Stimulated activated CD8-positive, alpha-beta memory T cell treated with anti-CD3 and anti-CD28 coated beads, Interleukin-12 subunit alpha, Interleukin-12 subunit beta, amount 100 ng/mL, for 1 hour (primary cell): ENCODE data around the gene LIN37.
"Not testable (repeated sequence)": the region's sequence is repeated elsewhere in the genome, so short reads cannot be mapped to it uniquely, and the experiment has no call there.

ENCODE experiments used
- DNase-seq: peaks from one replicate; pipeline ENCODE4 v3.0.0-alpha.2; 2020; ENCODE audit warnings: low read depth

Gene LIN37

DNA sequence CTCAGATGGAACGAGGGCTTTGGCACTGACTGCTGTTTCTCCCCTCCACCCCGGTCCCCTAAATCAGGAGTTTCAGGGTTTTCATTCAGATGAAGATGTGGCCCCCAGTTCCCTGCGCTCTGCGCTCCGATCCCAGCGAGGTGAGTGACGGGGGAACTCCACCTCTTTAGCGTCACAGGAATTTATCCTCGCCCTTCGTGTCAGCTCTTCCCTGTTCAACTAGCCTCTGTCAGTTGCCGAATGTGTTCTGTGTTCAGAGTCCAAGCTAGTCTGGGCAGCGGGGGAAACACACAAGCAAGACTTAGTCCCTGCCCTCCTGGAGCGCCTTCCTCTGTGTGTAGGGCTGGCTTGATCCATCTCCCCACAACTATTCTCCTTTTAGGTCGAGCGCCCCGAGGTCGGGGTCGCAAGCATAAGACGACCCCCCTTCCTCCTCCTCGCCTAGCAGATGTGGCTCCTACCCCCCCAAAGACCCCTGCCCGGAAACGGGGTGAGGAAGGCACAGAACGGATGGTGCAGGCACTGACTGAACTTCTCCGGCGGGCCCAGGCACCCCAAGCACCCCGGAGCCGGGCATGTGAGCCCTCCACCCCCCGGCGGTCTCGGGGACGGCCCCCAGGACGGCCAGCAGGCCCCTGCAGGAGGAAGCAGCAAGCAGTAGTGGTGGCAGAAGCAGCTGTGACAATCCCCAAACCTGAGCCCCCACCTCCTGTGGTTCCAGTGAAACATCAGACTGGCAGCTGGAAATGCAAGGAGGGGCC is 28.8 kb upstream of the LIN37 start:
- DNase-seq: no peak

DNA sequence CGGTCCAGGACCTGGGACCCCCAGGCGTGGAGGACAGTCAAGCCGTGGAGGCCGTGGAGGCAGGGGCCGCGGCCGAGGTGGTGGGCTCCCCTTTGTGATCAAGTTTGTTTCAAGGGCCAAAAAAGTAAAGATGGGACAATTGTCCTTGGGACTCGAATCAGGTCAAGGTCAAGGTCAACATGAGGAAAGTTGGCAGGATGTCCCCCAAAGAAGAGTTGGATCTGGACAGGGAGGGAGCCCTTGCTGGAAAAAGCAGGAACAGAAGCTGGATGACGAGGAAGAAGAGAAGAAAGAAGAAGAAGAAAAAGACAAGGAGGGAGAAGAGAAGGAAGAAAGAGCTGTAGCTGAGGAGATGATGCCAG is 28.2 kb upstream of the LIN37 start:
- DNase-seq: no peak

DNA sequence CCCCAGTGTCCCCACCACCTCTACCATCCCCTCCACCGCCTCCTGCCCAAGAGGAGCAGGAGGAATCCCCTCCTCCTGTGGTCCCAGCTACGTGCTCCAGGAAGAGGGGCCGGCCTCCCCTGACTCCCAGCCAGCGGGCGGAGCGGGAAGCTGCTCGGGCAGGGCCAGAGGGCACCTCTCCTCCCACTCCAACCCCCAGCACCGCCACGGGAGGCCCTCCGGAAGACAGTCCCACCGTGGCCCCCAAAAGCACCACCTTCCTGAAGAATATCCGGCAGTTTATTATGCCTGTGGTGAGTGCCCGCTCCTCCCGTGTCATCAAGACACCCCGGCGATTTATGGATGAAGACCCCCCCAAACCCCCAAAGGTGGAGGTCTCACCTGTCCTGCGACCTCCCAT is 27.7 kb upstream of the LIN37 start:
- no peak for DNase-seq

DNA sequence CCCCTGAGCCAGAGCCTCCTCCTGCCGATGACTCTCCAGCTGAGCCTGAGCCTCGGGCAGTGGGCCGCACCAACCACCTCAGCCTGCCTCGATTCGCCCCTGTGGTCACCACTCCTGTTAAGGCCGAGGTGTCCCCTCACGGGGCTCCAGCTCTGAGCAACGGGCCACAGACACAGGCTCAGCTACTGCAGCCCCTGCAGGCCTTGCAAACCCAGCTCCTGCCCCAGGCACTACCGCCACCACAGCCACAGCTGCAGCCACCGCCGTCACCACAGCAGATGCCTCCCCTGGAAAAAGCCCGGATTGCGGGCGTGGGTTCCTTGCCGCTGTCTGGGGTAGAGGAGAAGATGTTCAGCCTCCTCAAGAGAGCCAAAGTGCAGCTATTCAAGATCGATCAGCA is 27.0 kb upstream of the LIN37 start:
- no peak for DNase-seq

DNA sequence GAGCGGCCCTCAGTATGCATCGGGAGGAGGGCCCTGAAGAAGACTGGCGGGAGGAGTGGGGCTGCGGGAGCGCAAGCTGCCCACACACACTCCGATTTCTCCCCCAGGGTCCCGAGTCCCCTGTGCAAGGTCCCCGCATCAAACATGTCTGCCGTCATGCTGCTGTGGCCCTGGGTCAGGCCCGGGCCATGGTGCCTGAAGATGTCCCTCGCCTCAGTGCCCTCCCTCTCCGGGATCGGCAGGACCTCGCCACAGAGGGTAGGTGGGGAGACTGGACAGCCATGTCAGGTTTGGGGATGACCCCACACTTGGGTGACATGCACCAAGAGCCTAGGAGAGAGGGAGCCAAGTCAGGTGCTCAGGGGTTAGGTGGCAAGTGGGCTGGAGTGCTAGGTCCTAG is 25.9 kb upstream of the LIN37 start:
- DNase-seq: no peak

DNA sequence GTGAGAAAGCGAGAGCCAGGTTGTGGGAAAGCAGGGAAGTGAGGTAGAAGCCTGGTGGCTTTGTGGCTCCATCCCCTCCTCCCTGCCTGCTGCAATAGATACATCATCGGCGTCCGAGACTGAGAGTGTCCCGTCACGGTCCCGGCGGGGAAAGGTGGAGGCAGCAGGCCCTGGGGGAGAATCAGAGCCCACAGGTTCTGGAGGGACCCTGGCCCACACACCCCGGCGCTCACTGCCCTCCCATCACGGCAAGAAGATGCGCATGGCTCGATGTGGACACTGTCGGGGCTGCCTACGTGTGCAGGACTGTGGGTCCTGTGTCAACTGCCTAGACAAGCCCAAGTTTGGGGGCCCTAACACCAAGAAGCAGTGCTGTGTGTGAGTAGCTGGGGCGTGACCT is 25.5 kb upstream of the LIN37 start:
- no peak for DNase-seq

DNA sequence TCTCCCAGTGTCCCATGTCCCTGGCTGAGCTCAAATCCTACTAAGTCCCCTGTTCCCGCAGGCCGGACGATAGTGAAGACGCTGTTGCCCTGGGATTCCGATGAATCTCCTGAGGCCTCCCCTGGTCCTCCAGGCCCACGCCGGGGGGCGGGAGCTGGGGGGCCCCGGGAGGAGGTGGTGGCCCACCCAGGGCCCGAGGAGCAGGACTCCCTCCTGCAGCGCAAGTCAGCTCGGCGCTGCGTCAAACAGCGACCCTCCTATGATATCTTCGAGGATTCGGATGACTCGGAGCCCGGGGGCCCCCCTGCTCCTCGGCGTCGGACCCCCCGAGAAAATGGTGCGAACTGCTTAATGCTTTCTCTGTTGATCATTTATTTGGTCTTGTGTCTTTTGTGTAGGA is 24.7 kb upstream of the LIN37 start:
- DNase-seq: no peak

DNA sequence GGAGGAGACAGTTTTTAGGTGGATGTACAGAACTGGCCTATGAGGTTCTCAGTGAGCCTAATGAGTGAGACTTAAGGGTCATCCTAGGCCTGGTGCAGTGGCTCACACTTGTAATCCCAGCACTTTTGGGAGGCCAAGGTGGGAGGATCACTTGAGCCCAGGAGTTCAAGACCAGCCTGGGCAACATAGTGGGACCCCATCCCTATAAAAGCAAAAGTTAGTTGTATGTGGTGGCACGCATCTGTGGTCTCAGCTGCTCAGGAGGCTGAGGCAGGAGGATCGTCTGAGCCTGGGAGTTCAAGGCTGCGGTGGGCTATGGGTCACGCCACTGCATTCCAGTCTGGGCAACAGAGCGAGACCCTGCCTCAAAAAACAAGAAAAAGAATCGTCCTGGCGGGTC is 24.2 kb upstream of the LIN37 start:
- not testable (repeated sequence) for DNase-seq

DNA sequence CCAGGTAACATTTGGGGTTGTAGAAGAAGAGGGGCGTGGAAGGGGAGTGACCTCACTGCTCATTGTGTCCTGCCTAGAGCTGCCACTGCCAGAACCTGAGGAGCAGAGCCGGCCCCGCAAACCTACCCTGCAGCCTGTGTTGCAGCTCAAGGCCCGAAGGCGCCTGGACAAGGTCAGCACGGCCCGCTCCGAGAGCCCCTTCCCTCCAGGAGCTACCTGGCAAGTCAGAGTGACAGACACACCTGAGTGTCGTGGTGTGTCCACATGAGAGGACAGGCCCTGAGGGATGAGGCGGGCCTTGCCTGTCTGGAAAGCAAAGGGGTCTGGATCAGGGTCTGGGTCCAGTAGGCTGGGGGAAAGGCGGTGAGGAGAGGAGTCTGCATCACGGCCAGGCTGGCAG is 23.8 kb upstream of the LIN37 start:
- DNase-seq: no peak

DNA sequence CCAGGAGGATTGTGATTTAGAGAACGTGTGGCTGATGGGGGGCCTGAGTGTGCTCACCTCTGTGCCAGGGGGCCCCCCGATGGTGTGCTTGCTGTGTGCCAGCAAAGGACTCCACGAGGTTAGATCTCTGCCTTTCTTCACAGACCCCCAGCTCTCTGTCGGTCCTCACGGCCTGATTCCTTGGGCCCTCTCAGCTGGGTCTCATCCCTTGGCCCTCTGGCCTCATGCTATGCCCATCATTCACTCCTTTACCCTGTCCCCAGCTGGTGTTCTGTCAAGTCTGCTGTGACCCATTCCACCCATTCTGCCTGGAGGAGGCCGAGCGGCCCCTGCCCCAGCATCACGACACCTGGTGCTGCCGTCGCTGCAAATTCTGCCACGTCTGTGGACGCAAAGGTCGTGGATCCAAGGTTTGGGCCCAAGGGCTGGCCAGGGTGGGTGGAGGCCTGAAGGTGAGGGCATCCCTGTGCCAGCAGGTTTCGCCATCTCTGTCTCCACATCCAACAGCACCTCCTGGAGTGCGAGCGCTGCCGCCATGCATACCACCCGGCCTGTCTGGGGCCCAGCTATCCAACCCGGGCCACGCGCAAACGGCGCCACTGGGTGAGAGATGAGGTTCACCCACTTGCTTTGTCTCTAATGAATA is 23.0 kb upstream of the LIN37 start:
- no peak for DNase-seq

DNA sequence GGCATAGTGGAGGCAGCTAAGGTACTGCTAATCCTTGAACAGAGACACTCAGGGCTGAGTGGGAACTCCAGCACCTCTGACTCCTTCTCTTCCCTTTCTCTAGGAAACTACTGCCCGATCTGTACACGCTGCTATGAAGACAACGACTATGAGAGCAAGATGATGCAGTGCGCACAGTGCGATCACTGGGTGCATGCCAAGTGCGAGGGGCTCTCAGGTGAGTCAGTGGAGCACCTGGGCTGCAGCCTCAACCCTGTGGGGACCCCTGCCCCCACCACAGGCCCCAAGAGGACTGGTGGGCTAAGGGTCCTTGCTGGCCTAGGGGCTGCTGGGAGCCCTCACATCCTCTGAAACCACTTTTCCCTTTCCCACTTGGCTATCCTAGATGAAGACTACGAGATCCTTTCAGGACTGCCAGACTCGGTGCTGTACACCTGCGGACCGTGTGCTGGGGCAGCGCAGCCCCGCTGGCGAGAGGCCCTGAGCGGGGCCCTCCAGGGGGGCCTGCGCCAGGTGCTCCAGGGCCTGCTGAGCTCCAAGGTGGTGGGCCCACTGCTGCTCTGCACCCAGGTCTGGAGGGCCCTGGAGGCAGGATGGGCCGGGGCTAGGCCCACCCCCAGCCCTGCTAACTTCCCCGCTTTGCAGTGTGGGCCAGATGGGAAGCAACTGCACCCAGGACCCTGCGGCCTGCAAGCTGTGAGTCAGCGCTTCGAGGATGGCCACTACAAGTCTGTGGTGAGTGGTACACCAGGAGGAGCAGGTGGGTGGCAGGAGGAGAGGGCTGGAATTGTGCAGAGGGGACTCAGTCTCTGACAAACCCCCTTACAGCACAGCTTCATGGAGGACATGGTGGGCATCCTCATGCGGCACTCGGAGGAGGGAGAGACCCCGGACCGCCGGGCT is 21.1 kb upstream of the LIN37 start:
- DNase-seq: no peak

DNA sequence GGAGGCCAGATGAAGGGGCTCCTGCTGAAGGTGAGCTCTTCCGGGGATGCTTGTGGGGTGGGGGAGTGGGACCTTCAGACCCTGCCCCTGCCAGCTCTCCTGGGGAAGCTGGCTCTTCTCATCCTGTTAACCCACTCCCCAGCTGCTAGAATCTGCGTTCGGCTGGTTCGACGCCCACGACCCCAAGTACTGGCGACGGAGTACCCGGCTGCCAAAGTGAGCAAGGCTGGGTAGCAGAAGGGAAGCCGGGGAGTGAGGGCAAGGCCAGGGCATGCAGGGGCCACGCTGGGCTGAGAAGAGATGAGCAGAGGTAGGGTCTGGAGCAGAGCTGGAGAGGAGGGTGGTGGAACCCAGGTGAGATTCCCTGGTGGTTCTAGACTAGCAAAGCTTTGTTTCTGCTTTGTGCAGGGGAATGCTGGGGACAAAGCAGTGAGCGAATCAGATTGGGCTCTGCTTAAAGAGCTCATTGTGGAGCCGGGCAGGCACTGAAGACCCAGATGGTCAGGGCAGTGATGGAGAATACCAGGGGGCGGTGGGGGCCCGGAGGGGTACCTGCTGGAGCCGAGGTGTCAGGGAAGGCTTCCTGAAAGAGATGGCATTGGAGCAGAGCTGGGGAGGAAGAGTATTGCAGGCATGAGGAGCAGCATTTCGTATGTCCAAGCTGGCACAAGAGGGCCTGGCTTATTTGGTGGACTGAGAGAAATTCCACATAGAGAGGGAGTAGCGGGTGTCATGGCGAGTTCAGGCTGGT is 20.2 kb upstream of the LIN37 start:
- no peak for DNase-seq

DNA sequence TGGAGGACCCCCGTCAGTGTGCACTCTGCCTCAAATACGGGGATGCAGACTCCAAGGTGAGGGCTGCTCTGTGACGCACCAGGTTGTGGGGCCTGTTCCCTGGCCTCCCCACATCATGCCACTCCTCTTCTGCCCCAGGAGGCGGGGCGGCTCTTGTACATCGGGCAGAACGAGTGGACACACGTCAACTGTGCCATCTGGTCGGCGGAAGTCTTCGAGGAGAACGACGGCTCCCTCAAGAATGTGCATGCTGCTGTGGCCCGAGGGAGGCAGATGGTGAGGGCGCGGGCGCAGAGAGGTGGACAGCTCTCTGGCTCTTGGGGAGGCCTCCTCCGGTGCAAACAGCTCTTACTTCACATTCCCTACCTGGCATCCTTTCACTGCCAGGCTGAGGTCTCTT is 19.4 kb upstream of the LIN37 start:
- DNase-seq: no peak

DNA sequence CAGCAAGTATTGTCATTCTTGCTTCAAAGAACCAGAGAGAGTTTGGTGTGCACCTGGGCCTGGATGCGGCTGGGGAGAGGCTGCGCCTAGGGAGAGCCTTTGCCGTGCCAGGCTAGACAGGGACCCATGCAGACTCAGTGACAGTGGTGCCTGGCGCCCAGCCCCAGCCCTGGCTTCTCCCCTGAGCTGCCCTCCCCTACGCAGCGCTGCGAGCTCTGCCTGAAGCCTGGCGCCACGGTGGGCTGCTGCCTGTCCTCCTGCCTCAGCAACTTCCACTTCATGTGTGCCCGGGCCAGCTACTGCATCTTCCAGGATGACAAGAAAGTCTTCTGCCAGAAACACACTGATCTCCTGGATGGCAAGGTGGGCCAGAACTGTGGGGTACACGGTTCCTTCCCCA is 18.6 kb upstream of the LIN37 start:
- DNase-seq: no peak

DNA sequence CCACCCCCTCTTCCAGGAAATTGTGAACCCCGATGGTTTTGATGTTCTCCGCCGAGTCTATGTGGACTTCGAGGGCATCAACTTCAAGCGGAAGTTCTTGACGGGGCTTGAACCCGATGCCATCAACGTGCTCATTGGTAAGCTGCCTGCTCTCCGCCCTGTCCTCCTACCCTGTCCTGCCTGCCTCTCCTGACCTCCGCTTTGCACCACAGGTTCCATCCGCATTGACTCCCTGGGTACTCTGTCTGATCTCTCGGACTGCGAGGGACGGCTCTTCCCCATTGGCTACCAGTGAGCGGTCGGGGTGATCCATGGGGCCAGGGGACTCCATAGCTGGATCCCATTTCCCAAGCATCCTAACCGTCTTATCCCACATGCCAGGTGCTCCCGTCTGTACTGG is 18.1 kb upstream of the LIN37 start:
- no peak for DNase-seq

DNA sequence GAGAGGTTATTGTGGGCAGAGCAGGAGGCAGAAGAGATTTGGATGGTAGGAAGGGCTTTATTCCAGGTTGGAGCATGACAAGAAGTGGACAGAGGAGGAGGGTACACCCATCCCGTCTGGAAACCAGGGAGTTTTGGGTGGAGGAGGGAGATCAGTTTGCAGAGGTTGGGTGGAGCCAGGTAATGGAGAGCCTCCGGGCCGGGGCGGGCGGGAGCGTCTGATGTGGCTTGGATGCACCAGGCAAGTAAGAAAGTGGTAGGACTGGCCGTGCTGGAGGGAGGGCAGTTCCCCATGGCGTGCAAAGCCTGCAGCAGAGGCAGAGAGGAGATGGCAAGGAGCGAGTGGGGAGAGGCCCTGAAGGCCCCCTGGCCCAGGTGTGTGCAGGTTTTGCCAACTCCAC is 17.0 kb upstream of the LIN37 start:
- no peak for DNase-seq

DNA sequence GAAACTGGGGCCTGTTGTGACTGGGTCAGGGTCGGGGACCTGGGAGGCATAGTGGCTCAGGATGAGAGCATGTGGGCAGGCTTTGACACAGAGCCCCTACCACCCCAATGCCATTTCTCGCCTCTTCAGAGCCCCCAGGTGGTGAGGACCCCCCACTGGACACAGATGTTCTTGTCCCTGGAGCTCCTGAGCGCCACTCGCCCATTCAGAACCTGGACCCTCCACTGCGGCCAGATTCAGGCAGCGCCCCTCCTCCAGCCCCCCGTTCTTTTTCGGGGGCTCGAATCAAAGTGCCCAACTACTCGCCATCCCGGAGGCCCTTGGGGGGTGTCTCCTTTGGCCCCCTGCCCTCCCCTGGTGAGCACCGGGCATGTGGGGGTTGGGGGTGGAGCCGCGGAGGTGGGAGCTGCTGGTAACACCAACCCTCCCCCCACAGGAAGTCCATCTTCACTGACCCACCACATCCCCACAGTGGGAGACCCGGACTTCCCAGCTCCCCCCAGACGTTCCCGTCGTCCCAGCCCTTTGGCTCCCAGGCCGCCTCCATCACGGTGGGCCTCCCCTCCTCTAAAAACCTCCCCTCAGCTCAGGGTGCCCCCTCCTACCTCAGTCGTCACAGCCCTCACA is 16.5 kb upstream of the LIN37 start:
- DNase-seq: no peak

DNA sequence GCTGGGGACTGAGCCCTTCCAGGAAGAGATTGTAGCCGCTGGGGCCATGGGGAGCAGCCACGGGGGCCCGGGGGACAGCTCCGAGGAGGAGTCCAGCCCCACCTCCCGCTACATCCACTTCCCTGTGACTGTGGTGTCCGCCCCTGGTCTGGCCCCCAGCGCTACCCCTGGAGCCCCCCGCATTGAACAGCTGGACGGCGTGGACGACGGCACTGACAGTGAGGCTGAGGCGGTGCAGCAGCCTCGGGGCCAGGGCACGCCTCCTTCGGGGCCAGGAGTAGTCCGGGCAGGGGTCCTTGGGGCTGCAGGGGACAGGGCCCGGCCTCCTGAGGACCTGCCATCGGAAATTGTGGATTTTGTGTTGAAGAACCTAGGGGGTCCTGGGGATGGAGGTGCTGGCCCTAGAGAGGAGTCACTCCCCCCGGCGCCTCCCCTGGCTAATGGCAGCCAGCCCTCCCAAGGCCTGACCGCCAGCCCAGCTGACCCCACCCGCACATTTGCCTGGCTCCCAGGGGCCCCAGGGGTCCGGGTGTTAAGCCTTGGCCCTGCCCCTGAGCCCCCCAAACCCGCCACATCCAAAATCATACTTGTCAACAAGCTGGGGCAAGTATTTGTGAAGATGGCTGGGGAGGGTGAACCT is 15.7 kb upstream of the LIN37 start:
- no peak for DNase-seq

DNA sequence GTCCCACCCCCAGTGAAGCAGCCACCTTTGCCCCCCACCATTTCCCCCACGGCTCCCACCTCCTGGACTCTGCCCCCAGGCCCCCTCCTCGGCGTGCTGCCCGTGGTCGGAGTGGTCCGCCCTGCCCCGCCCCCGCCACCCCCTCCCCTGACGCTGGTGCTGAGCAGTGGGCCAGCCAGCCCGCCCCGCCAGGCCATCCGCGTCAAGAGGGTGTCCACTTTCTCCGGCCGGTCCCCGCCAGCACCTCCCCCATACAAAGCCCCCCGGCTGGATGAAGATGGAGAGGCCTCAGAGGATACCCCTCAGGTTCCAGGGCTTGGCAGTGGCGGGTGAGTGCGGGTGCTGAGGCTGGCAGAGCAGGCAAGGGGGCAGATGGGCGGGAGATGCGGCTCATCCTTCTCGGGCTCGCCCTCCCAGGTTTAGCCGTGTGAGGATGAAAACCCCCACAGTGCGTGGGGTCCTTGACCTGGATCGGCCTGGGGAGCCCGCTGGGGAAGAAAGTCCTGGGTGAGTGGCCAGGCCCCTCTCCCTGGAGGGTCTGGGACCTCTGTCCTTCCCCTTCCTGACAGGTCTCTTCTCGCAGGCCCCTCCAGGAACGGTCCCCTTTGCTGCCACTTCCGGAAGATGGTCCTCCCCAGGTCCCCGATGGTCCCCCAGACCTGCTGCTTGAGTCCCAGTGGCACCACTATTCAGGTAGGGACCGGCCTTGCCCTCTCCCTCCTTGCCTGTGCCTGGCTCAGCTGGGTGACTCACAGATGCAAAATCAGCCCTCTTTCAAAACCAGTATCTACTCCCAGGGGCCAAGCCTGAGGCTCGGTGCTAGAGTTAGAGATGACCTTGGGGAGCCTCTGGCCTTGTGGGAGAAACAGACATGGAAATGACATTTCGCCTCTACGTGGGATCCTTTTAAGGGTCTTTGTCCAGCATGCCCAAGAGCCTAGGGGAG is 14.9 kb upstream of the LIN37 start:
- DNase-seq: no peak

DNA sequence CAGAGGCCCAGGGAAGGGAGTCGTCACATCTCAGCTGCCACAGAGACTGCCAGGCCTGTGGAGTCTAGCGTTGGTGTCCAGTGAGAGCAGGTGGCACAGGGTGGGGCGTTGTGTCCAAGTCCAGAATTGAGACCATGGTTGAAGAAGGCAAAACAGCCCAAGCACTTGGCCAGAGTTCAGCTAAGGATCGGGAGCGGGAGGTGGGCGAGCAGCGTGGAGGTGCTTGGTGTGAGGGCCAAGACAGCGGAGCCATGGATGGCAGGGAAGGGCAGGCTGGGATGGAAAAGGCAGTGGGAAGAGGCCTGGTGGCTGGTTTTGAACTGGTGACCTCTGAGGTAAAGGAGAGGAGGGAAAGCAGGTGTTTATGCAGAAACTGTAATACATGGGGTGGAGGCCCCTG is 14.1 kb upstream of the LIN37 start:
- no peak for DNase-seq
